HG03432 (cell line): Measurements from ENCODE around the gene PRDX2.

Source experiments
- ATAC-seq: cut with Tn5 transposase; IDR thresholded peaks from one replicate; pipeline ENCODE4 v1.9.1; 2021; ENCODE audit warnings: mild to moderate bottlenecking, moderate library complexity; ENCODE audit not compliant: unreplicated experiment

PRDX2 gene

DNA sequence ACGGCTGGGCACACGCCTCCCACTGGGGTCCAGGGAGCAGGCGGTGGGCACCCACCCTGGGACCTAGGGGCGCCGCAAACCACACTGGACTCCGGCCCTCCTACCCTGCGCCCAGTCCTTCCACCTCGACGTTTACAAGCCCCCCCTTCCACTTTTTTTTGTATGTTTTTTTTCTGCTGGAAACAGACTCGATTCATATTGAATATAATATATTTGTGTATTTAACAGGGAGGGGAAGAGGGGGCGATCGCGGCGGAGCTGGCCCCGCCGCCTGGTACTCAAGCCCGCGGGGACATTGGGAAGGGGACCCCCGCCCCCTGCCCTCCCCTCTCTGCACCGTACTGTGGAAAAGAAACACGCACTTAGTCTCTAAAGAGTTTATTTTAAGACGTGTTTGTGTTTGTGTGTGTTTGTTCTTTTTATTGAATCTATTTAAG is 8.7 kb downstream of the PRDX2 start:
- ATAC-seq: no peak

DNA sequence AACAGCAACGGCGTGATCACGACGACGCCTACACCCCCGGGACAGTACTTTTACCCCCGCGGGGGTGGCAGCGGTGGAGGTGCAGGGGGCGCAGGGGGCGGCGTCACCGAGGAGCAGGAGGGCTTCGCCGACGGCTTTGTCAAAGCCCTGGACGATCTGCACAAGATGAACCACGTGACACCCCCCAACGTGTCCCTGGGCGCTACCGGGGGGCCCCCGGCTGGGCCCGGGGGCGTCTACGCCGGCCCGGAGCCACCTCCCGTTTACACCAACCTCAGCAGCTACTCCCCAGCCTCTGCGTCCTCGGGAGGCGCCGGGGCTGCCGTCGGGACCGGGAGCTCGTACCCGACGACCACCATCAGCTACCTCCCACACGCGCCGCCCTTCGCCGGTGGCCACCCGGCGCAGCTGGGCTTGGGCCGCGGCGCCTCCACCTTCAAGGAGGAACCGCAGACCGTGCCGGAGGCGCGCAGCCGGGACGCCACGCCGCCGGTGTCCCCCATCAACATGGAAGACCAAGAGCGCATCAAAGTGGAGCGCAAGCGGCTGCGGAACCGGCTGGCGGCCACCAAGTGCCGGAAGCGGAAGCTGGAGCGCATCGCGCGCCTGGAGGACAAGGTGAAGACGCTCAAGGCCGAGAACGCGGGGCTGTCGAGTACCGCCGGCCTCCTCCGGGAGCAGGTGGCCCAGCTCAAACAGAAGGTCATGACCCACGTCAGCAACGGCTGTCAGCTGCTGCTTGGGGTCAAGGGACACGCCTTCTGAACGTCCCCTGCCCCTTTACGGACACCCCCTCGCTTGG is 9.3 kb downstream of the PRDX2 start:
- ATAC-seq: no peak

DNA sequence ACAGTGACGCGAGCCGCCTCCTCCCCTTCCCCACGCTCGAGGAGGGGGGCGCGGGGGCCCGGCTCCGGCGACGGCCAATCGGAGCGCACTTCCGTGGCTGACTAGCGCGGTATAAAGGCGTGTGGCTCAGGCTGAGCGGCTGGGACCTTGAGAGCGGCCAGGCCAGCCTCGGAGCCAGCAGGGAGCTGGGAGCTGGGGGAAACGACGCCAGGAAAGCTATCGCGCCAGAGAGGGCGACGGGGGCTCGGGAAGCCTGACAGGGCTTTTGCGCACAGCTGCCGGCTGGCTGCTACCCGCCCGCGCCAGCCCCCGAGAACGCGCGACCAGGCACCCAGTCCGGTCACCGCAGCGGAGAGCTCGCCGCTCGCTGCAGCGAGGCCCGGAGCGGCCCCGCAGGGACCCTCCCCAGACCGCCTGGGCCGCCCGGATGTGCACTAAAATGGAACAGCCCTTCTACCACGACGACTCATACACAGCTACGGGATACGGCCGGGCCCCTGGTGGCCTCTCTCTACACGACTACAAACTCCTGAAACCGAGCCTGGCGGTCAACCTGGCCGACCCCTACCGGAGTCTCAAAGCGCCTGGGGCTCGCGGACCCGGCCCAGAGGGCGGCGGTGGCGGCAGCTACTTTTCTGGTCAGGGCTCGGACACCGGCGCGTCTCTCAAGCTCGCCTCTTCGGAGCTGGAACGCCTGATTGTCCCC is 10.1 kb downstream of the PRDX2 start, which contains the start of gene JUNB:
JUNB (plus strand) TSS at position 142 of the 706 bp plus-strand sequence; CDS start at position 428, 286 bp downstream.
- peak; percentile 34 for ATAC-seq

DNA sequence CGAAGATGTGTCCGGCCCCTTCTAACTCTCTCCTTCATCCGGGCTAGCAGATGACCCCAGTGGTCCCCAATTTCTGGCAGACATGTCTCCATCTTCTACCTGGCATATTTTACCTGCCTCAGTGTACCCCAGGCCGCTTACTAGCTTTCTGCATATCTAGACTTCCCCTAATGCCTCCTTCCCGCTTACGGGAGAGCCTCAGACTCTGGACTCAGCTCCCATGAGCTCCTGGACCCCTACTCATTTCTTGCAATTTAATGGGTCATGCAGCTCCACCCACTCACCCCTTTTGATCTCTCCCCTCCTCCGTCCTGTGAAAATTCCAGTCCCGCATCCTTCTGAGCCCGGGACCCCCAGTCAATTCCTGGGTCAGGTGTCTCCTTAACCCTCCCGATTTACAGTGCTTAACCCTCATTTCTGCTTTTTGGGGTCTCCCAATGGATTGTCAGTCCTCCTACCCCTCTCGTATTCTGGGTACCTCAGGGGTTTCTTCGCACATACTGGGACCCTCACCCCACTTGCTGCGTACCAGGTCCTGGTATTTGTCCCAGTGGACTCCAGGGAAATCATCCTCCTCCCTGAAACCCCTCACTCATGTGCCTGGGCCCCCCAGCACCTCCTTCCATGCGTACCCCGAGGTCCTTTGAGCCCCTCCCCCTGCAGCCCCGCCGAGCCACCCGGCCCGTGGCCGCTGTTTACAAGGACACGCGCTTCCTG is 10.8 kb downstream of the PRDX2 start:
- ATAC-seq: no peak

DNA sequence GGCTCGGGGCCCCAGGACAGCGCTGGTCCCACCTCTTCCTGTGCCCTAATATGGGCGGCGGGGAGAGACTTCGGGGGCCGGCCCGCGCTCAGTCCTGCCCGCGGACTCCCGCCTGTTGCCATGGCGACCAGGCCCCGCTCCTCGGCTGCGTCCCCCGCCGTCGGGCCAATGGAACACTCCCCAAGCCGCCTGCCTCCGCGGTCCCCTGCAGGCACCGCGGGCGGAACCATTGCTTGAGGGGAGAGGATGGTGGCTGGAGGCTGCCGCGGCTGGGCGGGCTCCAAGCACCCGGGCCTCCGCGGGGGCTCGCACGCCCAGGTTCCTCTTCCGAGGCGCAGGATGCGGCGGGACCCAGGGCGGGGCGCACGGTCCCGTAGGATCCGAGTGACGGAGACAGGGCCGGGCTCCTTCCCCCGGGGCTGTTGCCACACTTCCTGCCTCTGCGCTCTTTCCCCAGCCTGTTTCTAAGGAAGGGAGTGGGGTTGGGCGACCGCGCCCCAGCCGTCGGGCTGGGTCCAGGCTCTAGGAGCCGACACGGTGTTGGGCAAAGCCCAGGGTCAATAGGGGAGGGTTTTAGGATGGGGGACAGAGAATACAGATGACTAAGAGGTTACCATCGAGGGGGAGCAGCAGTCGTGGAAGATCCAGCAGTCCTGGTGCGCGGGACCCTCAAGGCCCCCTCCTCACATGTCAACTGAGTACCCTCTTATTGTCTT is 11.5 kb downstream of the PRDX2 start:
- peak; percentile 40 for ATAC-seq

DNA sequence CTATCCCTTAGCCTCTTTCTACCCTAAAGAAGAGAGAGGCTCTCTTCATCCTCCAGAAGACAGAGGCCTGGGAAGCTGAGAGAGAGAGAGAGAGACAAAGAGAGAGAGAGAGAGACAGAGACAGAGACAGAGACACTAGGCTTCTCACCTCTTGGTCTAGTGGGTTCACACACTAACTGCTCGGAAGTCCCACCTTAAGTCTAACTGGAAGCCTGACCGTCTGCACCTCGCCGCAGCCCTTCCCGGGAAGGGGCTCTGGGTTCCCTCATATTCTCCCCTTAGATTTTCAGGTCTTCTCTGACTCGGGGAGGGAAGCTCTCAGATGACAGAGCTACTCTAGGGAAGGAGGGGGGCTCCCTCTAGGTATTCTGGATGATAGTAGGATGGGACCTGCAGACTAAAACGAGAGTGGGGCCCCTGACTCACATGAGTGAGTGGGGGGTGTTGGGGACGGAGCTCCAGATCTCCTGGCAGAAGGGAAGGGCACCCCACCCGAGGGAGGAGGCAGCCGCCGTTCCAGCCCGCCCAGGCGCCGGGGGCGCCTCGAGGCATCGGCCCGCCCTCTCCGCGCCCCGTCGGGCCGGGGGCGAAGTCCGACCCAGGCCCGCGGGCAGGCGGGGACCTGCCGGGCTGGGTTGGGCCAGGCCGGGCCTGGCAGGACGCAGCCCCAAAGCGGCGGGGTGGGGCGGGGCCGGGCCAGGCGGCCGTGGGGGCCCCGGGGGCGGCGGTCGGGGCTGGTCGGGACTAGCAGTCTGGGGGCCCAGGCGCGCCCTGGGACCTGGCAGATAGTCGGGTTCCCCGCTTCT is 12.3 kb downstream of the PRDX2 start:
- ATAC-seq: no peak

DNA sequence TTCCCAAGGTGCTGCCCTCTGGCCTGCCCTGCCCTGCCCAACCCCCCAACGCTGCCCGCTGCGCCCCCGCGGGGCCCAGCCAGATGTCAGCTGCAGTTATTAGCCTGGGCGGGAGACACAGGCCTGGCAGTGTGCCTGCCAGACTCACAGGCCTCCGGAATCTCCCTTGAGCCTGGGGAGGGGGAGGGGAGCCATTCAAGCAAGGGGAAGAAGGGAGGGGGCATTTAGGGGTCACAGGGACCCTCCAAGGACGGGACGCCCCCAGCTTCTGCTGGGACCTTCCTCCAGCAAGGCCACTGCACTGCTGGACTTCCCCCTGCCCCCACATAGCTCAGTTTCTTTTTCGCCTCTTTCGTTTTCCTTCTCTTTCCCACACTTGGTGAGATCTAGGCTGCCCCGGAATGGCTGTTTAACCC is 12.9 kb downstream of the PRDX2 start:
- no peak for ATAC-seq

DNA sequence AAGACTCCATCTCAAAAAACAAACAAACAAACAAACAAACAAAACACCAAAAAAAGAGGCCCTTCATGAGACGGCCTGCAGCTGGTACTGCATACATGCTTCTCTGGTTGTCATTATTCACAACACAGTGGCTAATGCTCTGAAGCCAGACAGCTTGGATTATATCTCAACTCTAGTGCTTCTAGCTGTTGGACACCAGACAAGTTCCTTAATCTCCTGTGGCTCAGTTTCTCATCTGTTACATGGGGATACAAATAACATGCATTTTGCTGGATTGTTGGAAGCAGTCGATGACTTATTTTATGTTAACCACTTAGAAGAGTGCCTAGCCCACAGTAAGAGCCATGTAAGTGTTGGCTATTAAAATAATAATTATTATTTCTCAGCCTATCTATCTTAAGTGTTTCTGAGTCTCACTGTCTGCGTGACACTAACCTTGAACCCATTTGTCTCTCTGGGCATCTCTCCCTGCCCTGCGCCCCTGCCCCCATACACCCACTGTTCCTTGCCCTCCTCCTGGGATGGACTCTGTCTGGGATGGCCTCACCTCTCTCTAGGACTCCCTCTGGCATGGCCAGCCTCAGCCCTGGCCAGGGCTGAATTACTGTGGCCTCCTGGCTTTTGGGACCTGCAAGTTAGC is 13.4 kb downstream of the PRDX2 start:
- ATAC-seq: no peak

DNA sequence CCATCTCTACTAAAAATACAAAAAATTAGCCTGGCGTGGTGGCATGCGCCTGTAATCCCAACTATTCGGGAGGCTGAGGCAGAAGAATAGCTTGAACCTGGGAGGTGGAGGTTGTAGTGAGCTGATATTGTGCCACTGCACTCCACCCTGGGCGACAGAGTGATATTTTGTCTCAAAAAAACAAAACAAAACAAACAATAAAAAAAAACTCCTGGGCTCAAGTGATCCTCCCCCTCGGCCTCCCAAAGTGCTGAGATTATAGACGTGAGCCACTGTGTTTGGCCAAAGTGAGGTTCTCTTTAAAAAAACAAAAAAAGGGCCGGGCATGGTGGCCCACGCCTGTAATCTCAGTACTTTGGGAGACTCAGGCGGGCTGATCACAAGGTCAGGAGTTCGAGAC is 14.1 kb downstream of the PRDX2 start:
- no peak for ATAC-seq

DNA sequence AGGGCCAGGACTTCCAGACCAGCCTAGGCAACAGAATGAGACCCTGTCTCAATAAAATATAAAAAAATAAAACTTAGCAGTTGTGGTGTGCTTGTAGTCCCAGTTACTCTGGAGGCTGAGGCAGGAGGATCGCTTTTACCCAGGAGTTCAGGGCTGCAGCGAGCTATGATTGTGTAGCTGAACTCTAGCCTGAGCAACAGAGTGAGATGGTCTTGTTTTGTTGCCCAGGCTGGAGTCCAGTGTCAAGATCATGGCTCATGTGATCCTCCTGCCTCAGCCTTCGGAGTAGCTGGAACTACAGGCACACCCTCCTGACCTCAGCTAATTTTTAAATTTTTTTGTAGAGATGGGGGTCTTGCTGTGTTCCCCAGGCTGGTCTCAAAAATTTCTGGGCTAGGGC is 14.6 kb downstream of the PRDX2 start:
- no peak for ATAC-seq

DNA sequence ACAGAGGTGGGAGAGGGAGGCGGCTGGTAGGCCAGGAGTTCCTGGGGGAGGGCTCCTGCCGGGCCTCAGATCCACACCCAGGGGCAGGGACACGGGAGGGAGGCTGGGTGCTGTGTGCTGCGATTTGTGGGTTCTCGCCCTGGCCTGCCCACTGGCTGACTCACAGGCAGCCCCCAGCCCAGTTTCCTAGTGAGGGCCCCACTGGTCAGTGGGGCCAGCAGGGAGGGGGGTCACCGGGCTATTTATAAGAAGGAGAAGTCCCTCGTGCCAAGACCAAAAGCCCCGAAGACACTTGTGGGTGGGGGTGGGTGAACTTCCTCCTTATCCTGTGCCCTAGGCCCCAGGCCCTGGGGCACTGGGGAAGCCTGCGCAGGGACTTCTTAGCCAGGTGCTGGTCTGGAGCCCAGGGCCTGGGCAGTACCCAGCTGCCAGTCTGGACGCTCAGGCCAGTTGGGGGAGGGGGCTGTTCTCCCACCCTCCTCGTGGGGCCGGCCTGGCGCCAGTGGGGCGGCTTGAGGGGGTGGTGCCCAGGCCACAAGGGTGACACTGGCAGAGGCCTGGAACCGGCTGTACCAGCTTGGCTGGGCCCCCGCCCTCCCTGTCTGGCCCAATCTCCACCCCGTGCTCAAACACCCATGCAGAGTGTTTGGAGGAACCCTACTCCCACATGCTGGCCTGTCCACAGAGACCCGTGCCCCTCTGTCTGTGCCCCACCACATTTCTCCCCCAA is 15.3 kb downstream of the PRDX2 start:
- ATAC-seq: no peak

DNA sequence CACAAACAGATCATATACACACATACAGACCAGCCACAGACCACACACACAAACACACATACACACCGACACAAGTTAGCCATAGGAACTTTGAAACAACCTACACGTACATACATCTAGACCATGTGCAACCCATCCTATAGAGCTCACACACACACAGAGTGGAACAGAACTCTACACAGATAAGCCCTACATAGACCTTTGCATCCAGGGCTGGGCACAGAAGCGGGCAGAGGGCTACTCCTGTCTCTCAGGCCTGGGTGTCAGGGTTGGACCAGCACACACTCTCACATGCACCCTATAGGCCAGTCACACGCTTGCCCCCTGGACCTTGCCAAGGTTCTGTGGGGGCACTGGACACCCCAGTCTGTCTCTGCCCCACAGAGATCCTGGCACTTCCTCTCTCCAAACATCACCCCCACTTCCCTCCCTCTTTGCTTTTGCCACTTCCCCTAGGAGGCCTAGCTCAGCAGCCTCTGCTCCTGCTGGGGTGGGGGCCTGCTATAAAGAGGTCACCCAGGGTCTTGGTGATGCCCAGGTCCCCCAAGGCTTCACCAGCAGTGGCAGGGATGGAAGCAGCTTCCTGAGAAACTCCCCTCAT is 16.1 kb downstream of the PRDX2 start:
- ATAC-seq: no peak

DNA sequence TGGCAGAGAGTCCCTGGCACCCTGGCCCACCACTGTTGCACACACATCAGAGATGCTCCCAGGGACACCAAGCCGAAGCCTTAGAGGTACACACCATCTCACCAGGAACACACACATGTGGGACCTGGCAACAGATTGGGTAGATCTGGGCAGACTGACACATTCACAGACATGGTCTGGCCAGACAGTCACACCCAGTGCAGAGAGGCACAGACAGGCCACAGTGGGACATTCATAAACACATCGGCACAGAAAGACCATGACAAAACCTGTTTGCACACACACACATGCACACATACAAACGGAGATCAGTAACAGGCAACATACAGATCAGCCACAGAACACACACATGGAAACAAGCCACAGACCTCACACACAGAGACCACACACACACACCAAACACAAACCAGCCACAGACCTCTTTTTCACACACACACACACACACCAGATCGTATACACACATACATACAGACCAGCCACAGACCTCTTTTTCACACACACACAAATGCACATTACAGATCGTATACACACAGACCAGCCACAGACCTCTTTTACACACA is 16.6 kb downstream of the PRDX2 start:
- ATAC-seq: no peak

DNA sequence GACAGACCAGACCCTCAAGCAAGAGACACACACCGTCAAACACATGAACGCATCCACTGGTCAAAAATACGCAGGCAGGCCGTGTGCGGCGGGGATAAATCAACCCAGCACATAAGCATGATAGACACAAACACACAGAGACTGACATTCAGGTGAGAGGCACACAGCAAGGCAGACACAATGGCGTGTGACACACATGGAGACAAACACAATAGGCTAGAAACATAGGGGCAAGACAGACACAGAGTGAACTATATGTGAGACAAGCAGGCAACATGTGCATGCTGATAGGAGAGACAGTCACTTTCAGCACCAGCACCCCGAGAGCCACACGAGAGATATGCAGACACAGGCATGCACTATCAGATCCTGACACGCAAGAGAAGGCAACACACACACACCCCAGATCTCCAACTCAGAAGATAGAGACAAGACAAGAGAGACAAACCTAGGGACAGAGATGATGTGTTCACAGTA is 17.2 kb downstream of the PRDX2 start:
- ATAC-seq: no peak

DNA sequence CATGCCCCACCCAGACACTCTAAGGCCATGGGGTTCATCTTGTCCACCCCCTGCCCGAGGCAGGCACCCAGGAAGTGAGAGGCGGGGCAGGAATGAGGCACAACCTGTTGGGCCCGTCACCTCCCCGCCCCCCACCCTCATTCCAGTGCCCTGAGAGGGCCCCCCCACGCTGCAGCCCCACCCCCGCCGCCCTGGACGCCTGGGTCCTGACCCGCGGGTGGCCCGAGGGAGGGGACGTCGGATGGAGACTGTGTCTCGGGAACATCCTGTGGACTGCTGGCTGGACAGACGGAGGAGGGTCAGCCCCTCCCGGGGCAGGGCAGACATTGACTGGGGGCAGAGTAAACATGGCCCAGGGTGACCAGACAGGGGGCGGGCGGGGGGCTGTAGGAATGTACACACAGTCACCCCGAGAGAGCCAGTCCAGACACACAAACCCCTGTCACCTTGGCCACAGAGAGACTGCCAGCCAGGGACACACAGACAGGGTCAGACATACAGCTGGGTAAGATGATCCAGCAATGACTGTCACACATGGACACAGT is 17.7 kb downstream of the PRDX2 start:
- no peak for ATAC-seq

DNA sequence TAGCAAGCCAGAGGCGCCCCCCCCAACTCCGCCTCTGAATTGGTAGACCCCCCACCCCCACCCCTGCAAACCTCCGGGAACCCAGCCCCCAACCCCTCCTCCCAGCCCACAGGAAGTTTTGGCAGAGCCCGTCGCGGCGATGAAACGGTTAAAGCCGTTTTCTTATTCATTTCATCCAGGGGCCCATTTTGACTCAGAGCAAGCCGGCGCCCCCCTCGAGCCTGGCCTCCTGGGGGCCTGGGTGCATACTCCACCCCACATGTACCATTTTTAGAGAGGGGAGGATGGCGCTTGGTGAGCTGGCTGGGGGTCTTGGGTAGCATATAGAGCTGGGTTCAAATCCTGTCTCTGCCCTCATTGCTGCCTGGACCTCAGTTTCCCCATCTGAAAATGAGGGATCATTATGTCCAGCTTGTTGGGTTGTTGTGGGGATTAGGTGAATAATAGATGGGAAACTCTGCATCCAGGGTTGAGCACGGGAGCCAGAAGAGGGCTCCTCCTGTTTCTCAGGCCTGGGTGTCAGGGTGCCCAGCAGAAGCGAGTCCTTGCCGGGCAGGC is 18.2 kb downstream of the PRDX2 start:
- no peak for ATAC-seq
